Osteoblast (primary cell): ENCODE data around the gene TRIM56. TPM values are rescaled to one million over a fixed set of nuclear protein-coding genes. Genes with fewer than 3 reads are reported as not detected.

Experiments
- DNase-seq: peaks from one replicate; pipeline ENCODE4 v3.0.0; 2011; ENCODE audit warnings: low spot score, mixed read lengths; ENCODE audit not compliant: insufficient read length; ENCODE audit errors: missing footprints
- H2AFZ ChIP-seq: 2 replicates; pipeline ENCODE4 v1.6.0; 2011; ENCODE audit warnings: mild to moderate bottlenecking, low read length
- H3K27ac ChIP-seq: 2 replicates; pipeline ENCODE4 v1.5.1; 2011; ENCODE audit warnings: mild to moderate bottlenecking, low read depth, low read length, moderate library complexity
- H3K27me3 ChIP-seq: 2 replicates; pipeline ENCODE4 v1.6.0; 2012; ENCODE audit warnings: mild to moderate bottlenecking, control low read depth, inconsistent platforms, low read length, moderate library complexity; ENCODE audit not compliant: insufficient read depth
- H3K36me3 ChIP-seq: 2 replicates; pipeline ENCODE4 v1.5.1; 2011; ENCODE audit warnings: mild to moderate bottlenecking, low read length, control low read depth, moderate library complexity; ENCODE audit not compliant: insufficient read depth
- H3K4me1 ChIP-seq: 2 replicates; pipeline ENCODE4 v1.5.1; 2011; ENCODE audit warnings: mild to moderate bottlenecking, low read length, control low read depth, moderate library complexity; ENCODE audit not compliant: insufficient read depth
- H3K4me2 ChIP-seq: 2 replicates; pipeline ENCODE4 v1.6.0; 2011; ENCODE audit warnings: mild to moderate bottlenecking, low read length; ENCODE audit not compliant: insufficient read depth
- H3K4me3 ChIP-seq: fragments of 200-600 bp; sonication (generic); 3 replicates; pipeline ENCODE4 v1.5.1; 2012; ENCODE audit warnings: mild to moderate bottlenecking, low read length, inconsistent platforms; ENCODE audit not compliant: insufficient read depth
- H3K79me2 ChIP-seq: 2 replicates; pipeline ENCODE4 v1.6.0; 2012; ENCODE audit warnings: mild to moderate bottlenecking, low read length, control low read depth, inconsistent platforms; ENCODE audit not compliant: insufficient read depth
- H3K9me3 ChIP-seq: 2 replicates; pipeline ENCODE4 v1.5.1; 2011; ENCODE audit warnings: low read depth, low read length, control low read depth
- H4K20me1 ChIP-seq: 2 replicates; pipeline ENCODE4 v1.6.0; 2012; ENCODE audit warnings: mild to moderate bottlenecking, low read length, control low read depth; ENCODE audit not compliant: insufficient read depth
- CTCF ChIP-seq: IDR thresholded peaks from 2 replicates; pipeline ENCODE4 v1.5.1; 2011; ENCODE audit warnings: mild to moderate bottlenecking, low read depth, low read length, moderate library complexity; ENCODE audit errors: extremely low read depth
- total RNA-seq: library from RNA; depleted of rRNA; stranded (reverse); fragments of >200 nt; gene quantifications from 2 replicates; pipeline ENCODE4 v1.2.3, GENCODE V29; 2012

Gene TRIM56
- total RNA-seq, 1 donor, result 13.8 TPM

- H3K4me1 ChIP-seq, result peaks cover 46% of the 10 kb centered on the region
- peak; percentile 56 for DNase-seq
- peak overlapping the region; percentile 54 for H3K4me3 ChIP-seq
- H3K79me2 ChIP-seq, result no peaks in the 10 kb centered on the region
- H2AFZ ChIP-seq, result no peak overlapping the region
- H4K20me1 ChIP-seq, result peaks cover 42% of the 10 kb centered on the region
- peak overlapping the region; percentile 54 for H3K4me2 ChIP-seq
- no peak for TF ChIP-seq CTCF
- H3K27ac ChIP-seq, result peak overlapping the region; percentile 64
- peaks cover 78% of the 10 kb centered on the region for H3K36me3 ChIP-seq
- no peaks in the 10 kb centered on the region for H3K9me3 ChIP-seq
- H3K27me3 ChIP-seq, result no peaks in the 10 kb centered on the region
Observed at GRCh38 chr7:101133621-101134398, 48.5 kb downstream of the TRIM56 start.

DNA sequence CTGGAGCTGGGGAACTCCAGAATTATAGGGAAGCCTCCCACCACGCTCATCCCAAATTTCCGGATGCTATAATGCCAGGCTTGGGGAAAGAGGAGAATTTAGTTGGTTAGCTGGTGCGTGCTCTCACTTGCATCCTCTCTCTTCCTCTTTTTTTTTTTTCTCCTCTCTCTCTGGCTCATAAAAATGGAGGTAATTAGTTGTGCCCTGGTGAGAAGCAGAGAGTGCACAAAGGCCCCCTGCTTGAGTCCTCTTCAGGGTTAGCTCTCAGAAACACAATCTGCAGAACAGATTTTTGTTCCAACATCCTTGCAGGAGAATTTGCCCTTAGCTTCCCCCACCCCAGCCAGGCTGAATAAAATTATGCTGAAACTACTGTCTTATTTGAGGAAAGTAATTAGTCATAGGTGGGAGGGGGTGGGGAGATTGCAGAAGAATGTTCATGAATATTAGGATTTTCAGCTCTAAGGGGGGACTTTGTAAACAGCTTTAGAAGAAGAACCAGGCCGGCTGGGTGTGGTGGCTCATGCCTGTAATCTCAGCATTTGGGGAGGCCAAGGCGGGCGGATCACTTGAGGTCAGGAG, 49.2 kb downstream of the TRIM56 start:
- Histone ChIP-seq H2AFZ (no peak overlapping the region), H3K4me2 (peak overlapping the region; percentile 54), H3K36me3 (peaks cover 77% of the 10 kb centered on the region), H3K27ac (peak overlapping the region; percentile 64), H3K27me3 (no peaks in the 10 kb centered on the region), H4K20me1 (peaks cover 42% of the 10 kb centered on the region), H3K4me3 (peak overlapping the region; percentile 54), H3K9me3 (no peaks in the 10 kb centered on the region), H3K4me1 (peaks cover 47% of the 10 kb centered on the region), H3K79me2 (no peaks in the 10 kb centered on the region)
- peak; percentile 48 for DNase-seq
- no peak for TF ChIP-seq CTCF

DNA sequence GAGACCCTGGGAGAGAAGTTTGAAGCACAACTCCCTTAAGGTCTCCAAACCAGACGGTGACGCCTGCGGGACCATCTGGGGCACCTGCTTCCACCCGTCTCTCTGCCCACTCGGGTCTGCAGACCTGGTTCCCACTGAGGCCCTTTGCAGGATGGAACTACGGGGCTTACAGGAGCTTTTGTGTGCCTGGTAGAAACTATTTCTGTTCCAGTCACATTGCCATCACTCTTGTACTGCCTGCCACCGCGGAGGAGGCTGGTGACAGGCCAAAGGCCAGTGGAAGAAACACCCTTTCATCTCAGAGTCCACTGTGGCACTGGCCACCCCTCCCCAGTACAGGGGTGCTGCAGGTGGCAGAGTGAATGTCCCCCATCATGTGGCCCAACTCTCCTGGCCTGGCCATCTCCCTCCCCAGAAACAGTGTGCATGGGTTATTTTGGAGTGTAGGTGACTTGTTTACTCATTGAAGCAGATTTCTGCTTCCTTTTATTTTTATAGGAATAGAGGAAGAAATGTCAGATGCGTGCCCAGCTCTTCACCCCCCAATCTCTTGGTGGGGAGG, 52.5 kb downstream of the TRIM56 start:
- peak overlapping the region; percentile 27 for H3K4me3 ChIP-seq
- H3K4me2 ChIP-seq, result peak overlapping the region; percentile 18
- H4K20me1 ChIP-seq, result peaks cover 31% of the 10 kb centered on the region
- H3K36me3 ChIP-seq, result peaks cover 47% of the 10 kb centered on the region
- DNase-seq, result peak; percentile 62
- H3K27ac ChIP-seq, result peak overlapping the region; percentile 79
- H2AFZ ChIP-seq, result no peak overlapping the region
- H3K79me2 ChIP-seq, result no peaks in the 10 kb centered on the region
- H3K4me1 ChIP-seq, result peaks cover 43% of the 10 kb centered on the region
- TF ChIP-seq CTCF, result no peak
- H3K27me3 ChIP-seq, result no peaks in the 10 kb centered on the region
- no peaks in the 10 kb centered on the region for H3K9me3 ChIP-seq

- Histone ChIP-seq H4K20me1 (peaks cover 29% of the 10 kb centered on the region), H3K9me3 (no peaks in the 10 kb centered on the region), H3K27me3 (no peaks in the 10 kb centered on the region), H3K4me1 (peaks cover 40% of the 10 kb centered on the region), H3K79me2 (no peaks in the 10 kb centered on the region), H3K4me2 (peak overlapping the region; percentile 18), H3K36me3 (peaks cover 43% of the 10 kb centered on the region), H3K27ac (peak overlapping the region; percentile 79), H3K4me3 (no peak overlapping the region), H2AFZ (no peak overlapping the region)
- peak; percentile 45 for TF ChIP-seq CTCF
- DNase-seq, result peak; percentile 94
Observed at GRCh38 chr7:101138213-101138870, 53.1 kb downstream of the TRIM56 start.
